PC-9 (cell line): ENCODE measurements around the gene DICER1.

Experiments
- EZH2 ChIP-seq: fragments of 200-600 bp; sonication (generic); IDR thresholded peaks from 2 replicates; pipeline ENCODE4 v1.8.0; 2017; ENCODE audit warnings: antibody characterized with exemption, low read depth
- TF ChIP-seq, protein P1 (sequence below): fragments of 200-600 bp; sonication (generic); conservative IDR thresholded peaks from 2 replicates; pipeline ENCODE4 v1.6.1; 2017; ENCODE audit warnings: mixed run types, antibody characterized with exemption, mild to moderate bottlenecking, moderate library complexity

- no peak for TF ChIP-seq EZH2
- TF ChIP-seq, protein P1, sequence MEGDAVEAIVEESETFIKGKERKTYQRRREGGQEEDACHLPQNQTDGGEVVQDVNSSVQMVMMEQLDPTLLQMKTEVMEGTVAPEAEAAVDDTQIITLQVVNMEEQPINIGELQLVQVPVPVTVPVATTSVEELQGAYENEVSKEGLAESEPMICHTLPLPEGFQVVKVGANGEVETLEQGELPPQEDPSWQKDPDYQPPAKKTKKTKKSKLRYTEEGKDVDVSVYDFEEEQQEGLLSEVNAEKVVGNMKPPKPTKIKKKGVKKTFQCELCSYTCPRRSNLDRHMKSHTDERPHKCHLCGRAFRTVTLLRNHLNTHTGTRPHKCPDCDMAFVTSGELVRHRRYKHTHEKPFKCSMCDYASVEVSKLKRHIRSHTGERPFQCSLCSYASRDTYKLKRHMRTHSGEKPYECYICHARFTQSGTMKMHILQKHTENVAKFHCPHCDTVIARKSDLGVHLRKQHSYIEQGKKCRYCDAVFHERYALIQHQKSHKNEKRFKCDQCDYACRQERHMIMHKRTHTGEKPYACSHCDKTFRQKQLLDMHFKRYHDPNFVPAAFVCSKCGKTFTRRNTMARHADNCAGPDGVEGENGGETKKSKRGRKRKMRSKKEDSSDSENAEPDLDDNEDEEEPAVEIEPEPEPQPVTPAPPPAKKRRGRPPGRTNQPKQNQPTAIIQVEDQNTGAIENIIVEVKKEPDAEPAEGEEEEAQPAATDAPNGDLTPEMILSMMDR = no peak
Measured at GRCh38 chr14:95041477-95042020, 115.8 kb downstream of the DICER1 start.
